Activated CD8-positive, alpha-beta T cell treated with anti-CD3 and anti-CD28 coated beads for 36 hours (primary cell): ENCODE data around the gene PARP15. TPM values are rescaled to one million over a fixed set of nuclear protein-coding genes. Genes with fewer than 3 reads are reported as not detected.
A peak's percentile ranks its signal among the peaks of the same experiment; 100 is the strongest.

ENCODE experiments used
- ATAC-seq: fragments of 200-7000 bp; cut with Tn5 transposase; one replicate; pipeline ENCODE4 v1.10.0; 2021; ENCODE audit warnings: mild to moderate bottlenecking, moderate library complexity
- CTCF ChIA-PET: fragments of 350-600 bp; sonication (Branson Sonifier 250); formaldehyde crosslinking; loops from one replicate; lab custom pipeline; 2021; ENCODE audit warnings: antibody characterized with exemption; lab: Charles Lee
- POLR2A ChIA-PET: fragments of 350-600 bp; sonication (Branson Sonifier 250); formaldehyde crosslinking; loops from one replicate; lab custom pipeline; 2021; ENCODE audit warnings: antibody characterized with exemption; lab: Charles Lee
- DNase-seq: peaks from one replicate; pipeline ENCODE4 v3.0.0-alpha.2; 2020
- H3K27ac Mint-ChIP-seq: one replicate; pipeline ENCODE4 v1.8.0; 2021; ENCODE audit warnings: mild to moderate bottlenecking, mixed read lengths
- H3K27me3 Mint-ChIP-seq: one replicate; pipeline ENCODE4 v1.8.0; 2021; ENCODE audit warnings: mixed read lengths
- H3K36me3 Mint-ChIP-seq: one replicate; pipeline ENCODE4 v1.8.0; 2021; ENCODE audit warnings: low read depth, mixed read lengths
- H3K4me1 Mint-ChIP-seq: one replicate; pipeline ENCODE4 v1.8.0; 2021; ENCODE audit warnings: low read depth, mixed read lengths
- H3K4me3 Mint-ChIP-seq: one replicate; pipeline ENCODE4 v1.8.0; 2021; ENCODE audit warnings: mild to moderate bottlenecking, moderate library complexity, mixed read lengths
- H3K9me3 Mint-ChIP-seq: one replicate; pipeline ENCODE4 v1.8.0; 2021; ENCODE audit warnings: mixed read lengths
- CTCF ChIP-seq: fragments of 200-600 bp; IDR thresholded peaks from one replicate; pipeline ENCODE4 v1.8.0; 2022; ENCODE audit warnings: antibody characterized with exemption, mild to moderate bottlenecking
- intact Hi-C: fragments of 100-400 bp; cut with micrococcal nuclease; formaldehyde crosslinking; loops from one replicate; pipeline ENCODE4 v1.10.0; 2022
- total RNA-seq, 2 experiments: library from RNA; stranded (reverse); gene quantifications; one replicate each; pipeline ENCODE4 v1.2.3, GENCODE V29; 2021

Gene PARP15
- total RNA-seq, 2 experiments from 2014 or later, result 13.3 to 14.0 TPM

GRCh38 chr3:122576174-122576940 lies 1.1 kb upstream of the PARP15 start:
- H3K27me3 Mint-ChIP-seq, result no peaks in the 10 kb centered on the region
- no peak for TF ChIP-seq CTCF
- peak; percentile 61 for DNase-seq
- H3K27ac Mint-ChIP-seq, result peak overlapping the region; percentile 50
- peak overlapping the region; percentile 0 for H3K4me3 Mint-ChIP-seq
- ChIA-PET CTCF (interaction anchor here (0.8 kb wide), 1 partner anchor 103 kb away, joined by 3 read pairs; no protein-coding TSS in a partner anchor), POLR2A (interaction anchor here (1.1 to 4.5 kb wide), 3 partner anchors 9 to 14 kb away, joined by 3 to 33 read pairs (median 8); partner anchors contain the start of genes DTX3L and PARP9)
- H3K9me3 Mint-ChIP-seq, result peaks cover 4% of the 10 kb centered on the region
- intact Hi-C loops, result loop anchor here (5.0 kb wide), 2 partner anchors 36 to 101 kb away; no protein-coding TSS in a partner anchor
- peaks cover 27% of the 10 kb centered on the region for H3K36me3 Mint-ChIP-seq
- peaks cover 51% of the 10 kb centered on the region for H3K4me1 Mint-ChIP-seq
- ATAC-seq, result peak; percentile 76

GRCh38 chr3:122578069-122578740 lies 755 bp downstream of the PARP15 start:
- Mint-ChIP-seq H3K36me3 (peaks cover 29% of the 10 kb centered on the region), H3K27me3 (no peaks in the 10 kb centered on the region), H3K4me3 (peak overlapping the region; percentile 87), H3K4me1 (peaks cover 42% of the 10 kb centered on the region), H3K27ac (peak overlapping the region; percentile 99), H3K9me3 (peaks cover 16% of the 10 kb centered on the region)
- peak; percentile 10 for ATAC-seq
- CTCF ChIA-PET, result interaction anchor here (0.8 to 1.5 kb wide), 6 partner anchors 9 to 98 kb away, joined by 3 to 6 read pairs (median 4); no protein-coding TSS in a partner anchor
- DNase-seq, result no peak
- intact Hi-C loops, result loop anchor here (5.0 kb wide), 2 partner anchors 34 to 99 kb away; no protein-coding TSS in a partner anchor
- POLR2A ChIA-PET, result interaction anchor here (1.1 to 1.7 kb wide), 3 partner anchors 13 to 101 kb away, joined by 3 to 11 read pairs (median 3); partner anchors contain the start of genes DTX3L, KPNA1 and PARP9
- TF ChIP-seq CTCF, result no peak

- no peak overlapping the region for H3K27ac Mint-ChIP-seq
- no peak for ATAC-seq
- TF ChIP-seq CTCF, result no peak
Measured at GRCh38 chr3:122580470-122580869, 3.0 kb downstream of the PARP15 start.

GRCh38 chr3:122581622-122582021 lies 4.2 kb downstream of the PARP15 start:
- Mint-ChIP-seq H3K4me1 (peaks cover 41% of the 10 kb centered on the region), H3K4me3 (no peak overlapping the region), H3K27me3 (no peaks in the 10 kb centered on the region), H3K27ac (no peak overlapping the region), H3K9me3 (peaks cover 26% of the 10 kb centered on the region), H3K36me3 (peaks cover 49% of the 10 kb centered on the region)
- intact Hi-C loops, result no loop called here
- TF ChIP-seq CTCF, result no peak
- ChIA-PET CTCF (no interaction called here), POLR2A (interaction anchor here (0.6 to 2.0 kb wide), 2 partner anchors 16 to 164 kb away, joined by 4 to 5 read pairs; no protein-coding TSS in a partner anchor)
- no peak for DNase-seq
- no peak for ATAC-seq

More at GRCh38 chr3:122580470-122580869, 3.0 kb downstream of the PARP15 start:
- no peak overlapping the region for H3K4me3 Mint-ChIP-seq
- H3K9me3 Mint-ChIP-seq, result peaks cover 26% of the 10 kb centered on the region
- CTCF ChIA-PET, result no interaction called here
- intact Hi-C loops, result no loop called here
- POLR2A ChIA-PET, result no interaction called here
- no peak for DNase-seq
- no peaks in the 10 kb centered on the region for H3K27me3 Mint-ChIP-seq
- peaks cover 44% of the 10 kb centered on the region for H3K36me3 Mint-ChIP-seq
- peaks cover 43% of the 10 kb centered on the region for H3K4me1 Mint-ChIP-seq
